Limb (tissue), 2 donors: ENCODE data around the gene RHOU.

ENCODE experiments used
- DNase-seq, 2 donors: peaks; one replicate each; pipeline ENCODE4 v3.0.0-alpha.2; 2016; ENCODE audit errors: extremely low spot score in 2 of 2

Gene RHOU

DNA sequence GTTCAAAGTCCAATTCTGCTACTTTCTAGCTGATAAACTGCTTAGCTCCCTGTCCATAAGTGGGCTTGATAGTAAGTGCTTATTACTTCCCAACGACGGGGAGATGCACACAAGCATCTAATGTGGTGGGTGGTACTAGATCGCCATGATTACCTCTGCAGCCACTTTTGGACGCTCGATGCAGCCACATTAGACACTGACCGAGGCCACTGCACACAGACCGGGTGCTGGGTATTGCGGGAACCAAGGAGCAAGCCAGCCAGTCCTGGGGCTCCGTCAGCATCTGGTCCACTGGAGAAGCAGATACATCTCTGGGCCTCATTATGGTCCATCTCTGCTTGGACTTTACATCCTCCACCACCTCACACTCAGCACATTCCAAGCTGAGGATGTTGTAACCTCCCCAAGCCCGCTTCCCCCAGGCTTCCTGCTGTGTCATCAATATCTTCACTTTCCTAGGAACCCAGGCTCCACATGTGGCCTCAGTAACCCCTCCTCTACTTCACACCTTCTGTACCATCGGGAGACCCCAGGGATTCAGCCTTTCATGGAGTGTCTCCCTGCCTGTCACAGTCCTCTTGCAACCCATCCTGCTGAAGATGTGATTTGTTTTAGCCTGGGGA lies 48.2 kb downstream of the RHOU start:
- no peak for DNase-seq

DNA sequence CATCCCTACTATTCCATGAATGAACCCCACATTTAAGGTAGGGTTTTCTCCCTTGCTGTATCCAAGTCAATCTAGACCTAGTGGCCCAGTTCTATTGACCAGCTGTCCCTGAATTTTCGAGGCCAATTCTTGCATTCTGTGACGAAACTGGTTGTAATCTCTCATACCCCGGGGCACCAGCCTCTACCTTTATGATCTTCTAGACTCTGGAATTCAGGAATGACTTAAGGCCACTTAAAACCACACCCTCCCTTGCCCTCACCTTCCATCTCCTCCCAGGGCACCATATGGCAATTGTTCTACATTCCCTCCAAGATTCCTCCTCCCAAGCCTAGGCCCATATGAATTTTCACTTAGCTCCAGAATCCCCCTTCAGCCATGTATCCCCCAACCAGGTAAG lies 48.9 kb downstream of the RHOU start:
- DNase-seq = no peak

GRCh38 chr1:228785366-228786330 lies 50.4 kb downstream of the RHOU start:
- DNase-seq = no peak

GRCh38 chr1:228786361-228787129 lies 51.3 kb downstream of the RHOU start:
- no peak for DNase-seq

- no peak for DNase-seq
Observed at GRCh38 chr1:228791791-228792190, 56.5 kb downstream of the RHOU start.

- DNase-seq = no peak
Observed at GRCh38 chr1:228792601-228793000, 57.3 kb downstream of the RHOU start.

DNA sequence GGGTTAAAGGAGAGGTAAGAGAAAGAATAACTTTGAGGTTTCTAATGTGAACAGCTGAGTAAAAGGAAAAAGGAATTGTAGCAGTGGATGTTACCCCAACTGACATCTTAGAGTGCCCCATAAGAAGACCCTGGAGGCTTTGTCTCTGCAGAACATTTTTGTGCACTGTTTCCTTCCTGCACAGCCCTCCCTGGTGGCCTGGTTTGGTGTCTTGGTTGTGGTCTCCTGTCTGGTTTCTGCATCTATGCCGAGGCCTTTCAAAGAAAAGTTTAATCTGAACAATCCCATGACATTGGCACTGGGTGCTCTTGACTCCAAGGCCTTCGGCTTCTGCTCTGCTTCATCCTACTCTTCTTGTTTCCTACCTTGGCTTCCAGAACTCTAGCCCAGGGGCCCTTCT lies 57.8 kb downstream of the RHOU start:
- DNase-seq = no peak

DNA sequence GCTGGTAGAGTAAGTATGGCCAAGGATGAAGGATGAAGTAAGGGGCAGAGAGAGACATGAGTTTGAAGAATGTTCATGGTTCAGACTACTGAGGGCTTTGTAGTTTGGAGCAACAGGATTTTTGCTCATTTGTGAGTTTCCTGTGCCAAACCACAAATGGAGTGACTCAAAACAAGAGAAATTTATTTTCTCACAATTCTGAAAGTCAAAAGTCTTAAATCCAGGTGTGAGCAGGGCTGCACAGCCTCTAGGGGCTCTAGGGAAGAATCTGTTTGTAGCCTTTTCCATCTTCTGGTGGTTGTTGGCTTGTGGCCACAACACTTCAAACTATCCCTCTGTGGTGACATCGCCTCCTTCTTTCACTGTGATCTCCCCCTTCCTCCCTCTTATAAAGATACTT lies 58.9 kb downstream of the RHOU start:
- DNase-seq = no peak

DNA sequence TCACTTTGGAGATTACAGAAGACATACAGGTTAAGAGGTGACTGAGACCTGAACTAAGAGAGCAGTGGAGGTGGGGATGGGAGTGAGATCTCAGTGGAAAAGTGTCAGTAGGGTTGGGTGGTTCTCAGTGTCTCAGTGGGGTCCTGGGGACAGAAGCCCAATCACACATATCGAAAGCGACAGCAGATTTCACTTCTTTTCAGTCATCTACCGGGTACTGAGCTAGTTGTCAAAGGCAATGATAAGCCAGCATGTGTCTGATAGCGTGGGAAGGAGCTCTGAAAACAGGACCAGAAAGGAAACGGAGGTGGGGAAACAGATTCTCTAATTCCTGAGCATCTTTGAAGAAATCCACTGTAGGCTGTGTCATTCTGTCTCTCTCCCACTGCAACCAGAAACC lies 59.5 kb downstream of the RHOU start:
- no peak for DNase-seq

- no peak for DNase-seq
Observed at GRCh38 chr1:228795596-228795995, 60.3 kb downstream of the RHOU start.
